IPS-15b (cell line): Measurements from ENCODE around the gene SUN1.
A peak's percentile ranks its signal among the peaks of the same experiment; 100 is the strongest.

Experiments used
- H3K27me3 ChIP-seq: one replicate; pipeline ENCODE4 v1.6.1; 2013; ENCODE audit warnings: low read length; ENCODE audit not compliant: control insufficient read depth, insufficient read depth
- H3K36me3 ChIP-seq: one replicate; pipeline ENCODE4 v1.6.1; 2013; ENCODE audit warnings: low read length; ENCODE audit not compliant: control insufficient read depth, insufficient read depth
- H3K4me1 ChIP-seq: one replicate; pipeline ENCODE4 v1.6.1; 2013; ENCODE audit warnings: mild to moderate bottlenecking, low read length; ENCODE audit not compliant: control insufficient read depth, insufficient read depth
- H3K4me3 ChIP-seq: one replicate; pipeline ENCODE4 v1.5.1; 2013; ENCODE audit warnings: low read depth, low read length
- H3K9ac ChIP-seq: one replicate; pipeline ENCODE4 v1.6.1; 2013; ENCODE audit warnings: low read depth, mild to moderate bottlenecking, low read length
- H3K9me3 ChIP-seq: one replicate; pipeline ENCODE4 v1.6.1; 2013; ENCODE audit warnings: mild to moderate bottlenecking, low read length; ENCODE audit not compliant: control insufficient read depth, insufficient read depth

Gene SUN1

DNA sequence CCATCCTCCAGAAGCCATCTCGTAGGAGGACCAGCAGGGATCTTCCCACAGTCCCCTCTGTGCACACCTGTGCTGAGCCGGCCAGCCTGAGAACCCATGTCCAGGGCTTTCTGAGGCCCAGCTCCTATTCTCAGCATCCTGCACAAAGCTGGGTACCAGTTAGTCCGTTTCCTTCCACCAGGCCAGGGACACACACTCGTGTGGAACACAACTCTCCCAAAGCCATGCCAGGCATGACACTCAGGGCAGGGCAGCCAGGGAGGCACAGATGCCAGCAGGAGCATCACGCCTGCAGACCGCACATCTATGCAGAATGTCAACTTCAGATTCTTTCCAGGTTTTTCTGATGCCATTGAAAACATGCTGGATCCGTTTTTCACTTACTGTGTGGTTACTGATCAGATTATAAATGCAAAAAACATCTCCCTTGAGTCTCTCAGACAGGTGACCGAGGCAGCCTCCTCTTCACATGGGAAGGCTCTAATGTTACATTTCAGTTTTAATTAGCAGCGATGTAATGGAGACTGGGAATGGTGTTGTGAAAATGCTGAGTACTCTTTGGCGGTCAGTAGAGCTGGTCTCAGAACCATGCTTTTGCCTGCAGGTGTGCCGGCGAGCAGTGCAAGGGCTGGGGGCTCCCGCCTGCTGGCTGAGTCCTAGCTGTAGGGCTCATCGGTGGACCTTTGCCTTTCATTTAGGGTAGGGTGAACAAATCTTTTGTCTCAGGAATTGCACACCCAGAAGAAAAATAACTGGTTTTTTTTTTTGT, 3.3 kb upstream of the SUN1 start:
- H3K4me1 ChIP-seq: peaks cover 20% of the 10 kb centered on the region
- no peak overlapping the region for H3K9ac ChIP-seq
- no peaks in the 10 kb centered on the region for H3K27me3 ChIP-seq
- no peaks in the 10 kb centered on the region for H3K9me3 ChIP-seq
- peaks cover 4% of the 10 kb centered on the region for H3K36me3 ChIP-seq
- no peak overlapping the region for H3K4me3 ChIP-seq

DNA sequence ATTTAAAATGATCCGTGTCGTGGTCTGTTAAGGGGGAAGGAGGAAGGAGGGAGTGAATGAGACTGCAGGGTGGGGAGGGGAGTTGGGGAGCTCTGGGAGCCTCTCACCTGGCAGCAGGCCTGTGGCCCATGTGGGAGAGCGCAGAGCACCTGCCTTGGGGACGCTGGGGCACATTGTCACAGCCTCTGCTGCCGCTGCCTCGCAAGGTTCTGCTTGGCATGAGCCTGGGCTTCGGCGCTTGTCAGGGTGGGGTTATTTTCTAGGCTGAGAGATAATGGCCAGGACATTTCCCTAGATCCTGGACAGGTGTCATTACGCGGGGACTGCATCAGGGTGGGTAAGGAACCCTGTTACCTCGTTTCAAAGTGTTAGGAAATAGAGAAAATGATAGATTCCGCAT, 2.2 kb upstream of the SUN1 start:
- Histone ChIP-seq H3K9ac (no peak overlapping the region), H3K9me3 (no peaks in the 10 kb centered on the region), H3K4me3 (no peak overlapping the region), H3K36me3 (peaks cover 8% of the 10 kb centered on the region), H3K27me3 (no peaks in the 10 kb centered on the region), H3K4me1 (peaks cover 14% of the 10 kb centered on the region)

DNA sequence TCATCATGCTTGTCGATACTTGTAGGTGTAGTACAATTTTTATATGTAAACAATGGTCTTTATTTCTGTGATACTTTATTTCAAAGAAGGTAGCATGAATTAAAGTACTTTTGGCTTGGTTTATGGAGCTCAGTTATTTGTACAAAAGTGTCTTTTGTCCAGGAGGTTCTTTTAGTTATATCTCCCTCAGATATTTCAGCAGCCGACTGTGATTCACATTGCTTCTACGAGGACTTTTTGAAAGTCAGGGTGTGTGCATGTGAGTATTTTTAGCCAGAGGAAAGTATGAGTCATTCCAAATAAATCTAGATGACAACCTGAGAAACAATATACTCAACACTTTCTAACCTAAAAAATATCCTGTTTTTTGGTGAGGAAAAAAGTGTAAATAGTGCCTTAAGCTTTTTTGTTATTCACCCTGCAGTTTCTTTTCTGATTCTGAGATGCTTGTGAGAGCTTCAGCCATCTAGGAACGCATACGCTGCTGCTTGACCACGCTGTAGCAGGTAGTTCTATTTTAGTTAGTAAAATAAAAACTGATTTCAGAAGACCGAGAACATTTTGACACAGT, 595 bp upstream of the SUN1 start:
- H3K36me3 ChIP-seq: peaks cover 19% of the 10 kb centered on the region
- no peak overlapping the region for H3K9ac ChIP-seq
- no peaks in the 10 kb centered on the region for H3K27me3 ChIP-seq
- H3K4me1 ChIP-seq: peaks cover 14% of the 10 kb centered on the region
- H3K4me3 ChIP-seq: no peak overlapping the region
- no peaks in the 10 kb centered on the region for H3K9me3 ChIP-seq

DNA sequence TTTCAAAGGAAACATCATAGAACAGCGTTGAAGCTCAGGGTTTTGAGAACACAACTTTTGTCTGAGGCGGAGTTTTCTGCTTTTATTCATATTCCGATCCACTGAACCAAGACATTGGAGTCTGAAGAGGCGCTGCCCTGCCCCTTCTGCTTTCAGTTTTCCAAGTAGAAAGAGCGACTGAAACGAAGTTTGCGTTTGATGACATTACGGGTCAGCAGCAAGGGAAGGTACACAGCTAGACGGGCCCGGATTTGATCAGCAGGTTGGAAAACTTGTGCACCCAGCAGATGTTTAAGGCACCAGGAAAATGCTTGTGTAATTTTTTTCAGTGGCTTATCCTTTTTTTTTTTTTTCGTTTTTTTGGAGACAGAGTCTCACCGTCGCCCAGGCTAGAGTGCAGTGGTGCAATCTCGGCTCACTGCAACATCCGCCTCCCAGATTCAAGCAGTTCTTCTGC, 720 bp downstream of the SUN1 start:
- Histone ChIP-seq H3K4me1 (peaks cover 14% of the 10 kb centered on the region), H3K36me3 (peaks cover 25% of the 10 kb centered on the region), H3K27me3 (no peaks in the 10 kb centered on the region), H3K9ac (no peak overlapping the region), H3K4me3 (no peak overlapping the region), H3K9me3 (no peaks in the 10 kb centered on the region)

DNA sequence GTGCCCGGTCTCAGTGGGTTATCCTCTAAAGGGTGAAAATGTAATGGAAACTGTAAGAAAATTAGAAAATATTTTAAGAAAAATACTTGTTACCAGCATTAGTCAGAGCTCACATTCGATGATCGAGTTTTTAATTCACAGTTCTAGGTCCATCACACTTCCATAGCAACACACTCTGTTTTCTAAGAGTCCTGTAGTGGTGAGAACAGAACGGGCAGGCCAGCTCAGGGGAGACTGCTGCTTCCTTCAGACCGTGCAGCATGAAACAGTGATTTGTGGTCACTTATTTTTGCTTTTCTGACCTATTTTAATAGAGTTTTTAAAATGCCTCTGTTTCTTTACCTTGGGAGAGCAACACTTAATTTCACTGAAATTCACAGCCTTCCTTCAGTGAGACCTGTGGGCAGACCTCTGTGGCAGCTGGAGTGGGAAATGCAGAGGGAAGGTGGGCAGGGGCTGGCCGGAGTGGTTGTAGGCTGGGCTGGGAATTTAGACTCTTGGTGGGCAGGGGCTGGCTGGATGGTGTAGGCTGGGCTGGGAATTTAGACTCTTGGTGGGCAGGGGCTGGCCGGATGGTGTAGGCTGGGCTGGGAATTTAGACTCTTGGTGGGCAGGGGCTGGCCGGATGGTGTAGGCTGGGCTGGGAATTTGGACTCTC, 1.5 kb downstream of the SUN1 start:
- H3K4me1 ChIP-seq: peaks cover 14% of the 10 kb centered on the region

DNA sequence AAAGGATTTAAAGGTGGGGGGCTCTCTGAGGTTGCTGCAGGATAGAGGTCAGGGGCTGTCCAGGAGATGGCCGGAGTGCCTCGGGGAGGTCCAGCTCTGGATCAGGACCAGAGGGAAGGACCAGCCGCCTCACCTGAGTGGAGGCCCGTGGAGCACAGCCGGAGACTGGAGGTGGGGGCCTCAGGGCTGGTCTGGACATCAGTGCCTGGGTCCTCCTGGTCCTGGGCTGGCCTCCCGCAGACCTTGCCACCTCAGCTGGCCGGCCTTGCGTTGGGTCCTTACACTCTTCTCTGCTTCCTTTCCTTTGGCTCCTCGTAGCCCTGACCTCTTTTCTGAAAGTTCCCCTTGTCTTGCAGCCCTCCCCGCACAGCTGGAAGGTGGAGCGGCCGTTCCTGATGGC, 2.0 kb downstream of the SUN1 start:
- peaks cover 14% of the 10 kb centered on the region for H3K4me1 ChIP-seq
- H3K9me3 ChIP-seq: no peaks in the 10 kb centered on the region
- no peak overlapping the region for H3K4me3 ChIP-seq
- no peak overlapping the region for H3K9ac ChIP-seq
- peaks cover 30% of the 10 kb centered on the region for H3K36me3 ChIP-seq
- no peaks in the 10 kb centered on the region for H3K27me3 ChIP-seq

More for the DNA sequence above, 1.5 kb downstream of the SUN1 start:
- H3K4me3 ChIP-seq: no peak overlapping the region
- H3K36me3 ChIP-seq: peaks cover 26% of the 10 kb centered on the region
- H3K27me3 ChIP-seq: no peaks in the 10 kb centered on the region
- H3K9me3 ChIP-seq: no peaks in the 10 kb centered on the region
- peak overlapping the region; percentile 8 for H3K9ac ChIP-seq

DNA sequence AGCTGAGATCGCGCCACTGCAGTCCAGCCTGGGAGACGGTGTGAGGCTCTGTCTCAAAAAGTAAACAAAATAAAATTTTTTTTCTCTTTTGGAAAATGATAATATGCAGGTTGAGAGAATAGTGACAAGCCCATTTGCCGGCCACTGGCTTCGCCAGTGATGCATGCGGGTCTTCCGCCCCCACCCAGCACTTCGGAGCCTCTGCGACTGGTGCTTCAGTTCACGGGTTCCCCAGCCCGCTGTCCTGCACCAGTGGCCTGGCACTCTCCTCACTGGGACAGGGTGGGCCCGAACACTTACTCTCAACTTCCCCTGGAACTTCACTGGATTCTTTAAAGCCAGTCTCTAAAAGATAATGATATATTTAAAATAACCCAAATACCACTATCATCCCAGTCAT, 2.7 kb downstream of the SUN1 start:
- peaks cover 33% of the 10 kb centered on the region for H3K36me3 ChIP-seq
- peaks cover 14% of the 10 kb centered on the region for H3K4me1 ChIP-seq
- H3K9me3 ChIP-seq: no peaks in the 10 kb centered on the region

DNA sequence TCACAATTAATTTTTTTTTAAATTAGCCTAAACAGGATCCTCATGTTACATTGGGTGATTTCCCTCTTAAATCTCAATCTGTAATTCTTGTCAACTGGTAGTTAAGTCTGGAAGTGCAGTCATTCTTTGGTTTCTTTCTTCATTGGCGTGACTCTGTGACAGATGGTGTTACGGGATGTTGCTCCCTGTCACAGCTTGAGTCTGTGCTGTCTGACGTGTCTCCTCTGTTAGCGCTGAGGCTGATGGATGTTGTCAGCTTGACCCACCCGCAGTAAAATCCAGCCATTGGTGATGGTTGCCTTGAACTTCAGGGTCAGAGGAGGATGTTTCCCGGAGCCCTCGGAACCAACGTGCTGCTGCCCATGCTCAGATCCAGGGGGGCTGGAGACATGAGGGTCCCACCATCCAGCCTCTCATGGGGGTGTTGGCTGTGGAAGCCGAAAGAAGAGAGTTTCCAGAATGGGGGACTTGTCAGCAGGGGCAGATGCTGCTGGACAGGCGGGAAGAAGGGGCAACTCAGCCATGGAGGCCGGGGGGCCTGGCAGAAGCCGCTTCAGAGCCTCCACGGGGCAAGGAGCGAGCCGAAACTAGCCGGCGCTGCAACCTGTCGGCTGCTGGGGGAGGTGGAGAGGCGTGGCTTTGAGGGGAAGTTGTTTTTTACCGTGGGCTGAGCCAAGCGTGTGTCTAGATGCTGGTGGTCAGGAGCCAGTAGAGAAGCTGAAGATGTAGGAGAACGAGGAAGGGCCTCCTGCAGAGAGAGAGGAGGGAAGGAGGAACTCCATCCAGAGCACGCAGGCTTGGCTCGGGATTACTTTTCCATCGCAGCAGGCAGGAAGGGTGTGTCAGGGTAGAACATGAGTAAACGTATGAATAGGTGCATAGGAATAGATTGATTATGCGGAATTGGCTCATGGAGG, 3.5 kb downstream of the SUN1 start:
- Histone ChIP-seq H3K9ac (no peak overlapping the region), H3K9me3 (no peaks in the 10 kb centered on the region), H3K4me3 (no peak overlapping the region), H3K36me3 (peaks cover 34% of the 10 kb centered on the region), H3K27me3 (no peaks in the 10 kb centered on the region), H3K4me1 (peaks cover 14% of the 10 kb centered on the region)

More for the DNA sequence above, 2.7 kb downstream of the SUN1 start:
- H3K9ac ChIP-seq: no peak overlapping the region
- H3K27me3 ChIP-seq: no peaks in the 10 kb centered on the region
- no peak overlapping the region for H3K4me3 ChIP-seq

DNA sequence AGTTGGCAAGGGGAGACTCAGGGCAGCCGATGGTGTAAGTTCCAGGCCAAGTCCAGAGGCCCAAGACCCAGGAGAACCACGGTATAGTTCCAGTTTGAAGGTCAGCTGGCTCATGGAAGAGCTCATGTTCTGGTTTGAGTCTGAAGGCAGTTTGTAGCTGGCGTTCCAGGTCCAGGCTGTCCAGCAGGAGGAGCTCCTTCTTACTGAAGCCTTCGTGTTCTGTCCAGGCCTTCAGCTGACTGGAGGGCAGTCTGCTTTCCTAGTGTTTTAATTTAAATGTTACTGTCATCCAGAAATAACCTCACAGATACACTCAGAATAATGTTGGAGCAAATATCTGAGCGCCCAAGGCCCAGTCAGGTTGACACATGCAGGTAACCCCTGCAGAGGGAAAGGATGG, 4.2 kb downstream of the SUN1 start:
- H3K9ac ChIP-seq: no peak overlapping the region
- H3K4me3 ChIP-seq: no peak overlapping the region
- H3K4me1 ChIP-seq: peaks cover 12% of the 10 kb centered on the region
- no peaks in the 10 kb centered on the region for H3K9me3 ChIP-seq
- H3K36me3 ChIP-seq: peaks cover 33% of the 10 kb centered on the region
- no peaks in the 10 kb centered on the region for H3K27me3 ChIP-seq

DNA sequence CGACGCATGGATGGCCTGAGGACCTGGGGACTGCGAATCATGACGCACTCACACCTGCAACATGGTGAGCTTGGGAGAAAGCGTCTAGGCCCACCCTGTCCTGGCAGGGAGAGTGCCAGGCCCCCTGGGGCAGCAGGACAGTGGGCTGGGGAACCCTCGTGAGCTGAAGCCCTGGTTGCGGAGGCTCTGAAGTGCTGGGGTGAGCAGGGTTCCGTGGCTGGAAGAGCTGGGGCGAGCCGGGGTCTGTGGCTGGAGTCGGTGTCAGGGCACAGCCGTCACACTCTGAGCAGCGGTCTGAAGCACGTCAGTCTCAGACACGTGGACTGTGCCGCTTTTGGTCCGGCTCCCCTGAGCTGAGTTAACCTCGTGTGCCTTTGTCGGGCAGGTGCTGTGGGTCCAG, 4.7 kb downstream of the SUN1 start:
- H3K36me3 ChIP-seq: peaks cover 36% of the 10 kb centered on the region

DNA sequence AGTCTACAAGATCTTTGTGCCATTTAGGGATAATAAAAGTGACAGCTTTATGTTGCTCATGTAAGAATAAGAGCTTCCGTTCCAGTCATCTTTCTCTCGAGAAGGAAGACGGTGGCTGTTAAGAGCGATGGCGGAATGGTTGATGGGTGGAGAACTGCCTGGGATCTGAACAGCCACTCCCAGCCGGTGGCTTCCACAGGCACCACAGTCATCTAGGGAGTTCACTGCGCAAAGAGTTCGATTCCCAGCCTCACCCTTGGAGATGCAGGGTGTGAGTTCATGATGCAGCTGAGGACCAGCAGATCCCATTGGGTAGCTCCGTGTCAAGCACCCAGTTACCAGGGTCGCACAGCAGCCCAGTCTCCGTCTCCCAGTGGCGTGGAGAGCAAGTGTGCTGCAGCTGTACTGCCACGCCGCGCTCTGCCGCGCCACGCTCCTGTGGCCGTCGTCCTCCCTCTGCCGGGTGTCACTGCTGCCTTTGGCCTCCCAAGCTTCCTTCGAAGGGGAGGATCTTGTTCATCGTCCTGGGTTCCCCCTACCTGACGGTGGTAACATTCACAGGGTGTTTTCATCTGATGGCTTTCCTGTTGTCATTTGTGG, 7.8 kb downstream of the SUN1 start:
- Histone ChIP-seq H3K27me3 (no peaks in the 10 kb centered on the region), H3K4me1 (no peaks in the 10 kb centered on the region), H3K9ac (no peak overlapping the region), H3K9me3 (no peaks in the 10 kb centered on the region), H3K4me3 (no peak overlapping the region), H3K36me3 (peaks cover 55% of the 10 kb centered on the region)

More for the DNA sequence above, 4.7 kb downstream of the SUN1 start:
- Histone ChIP-seq H3K4me3 (no peak overlapping the region), H3K9ac (no peak overlapping the region), H3K27me3 (no peaks in the 10 kb centered on the region), H3K9me3 (no peaks in the 10 kb centered on the region), H3K4me1 (peaks cover 11% of the 10 kb centered on the region)
